ENCODE measurements around the gene ARHGAP29.

ARHGAP29 gene

DNA sequence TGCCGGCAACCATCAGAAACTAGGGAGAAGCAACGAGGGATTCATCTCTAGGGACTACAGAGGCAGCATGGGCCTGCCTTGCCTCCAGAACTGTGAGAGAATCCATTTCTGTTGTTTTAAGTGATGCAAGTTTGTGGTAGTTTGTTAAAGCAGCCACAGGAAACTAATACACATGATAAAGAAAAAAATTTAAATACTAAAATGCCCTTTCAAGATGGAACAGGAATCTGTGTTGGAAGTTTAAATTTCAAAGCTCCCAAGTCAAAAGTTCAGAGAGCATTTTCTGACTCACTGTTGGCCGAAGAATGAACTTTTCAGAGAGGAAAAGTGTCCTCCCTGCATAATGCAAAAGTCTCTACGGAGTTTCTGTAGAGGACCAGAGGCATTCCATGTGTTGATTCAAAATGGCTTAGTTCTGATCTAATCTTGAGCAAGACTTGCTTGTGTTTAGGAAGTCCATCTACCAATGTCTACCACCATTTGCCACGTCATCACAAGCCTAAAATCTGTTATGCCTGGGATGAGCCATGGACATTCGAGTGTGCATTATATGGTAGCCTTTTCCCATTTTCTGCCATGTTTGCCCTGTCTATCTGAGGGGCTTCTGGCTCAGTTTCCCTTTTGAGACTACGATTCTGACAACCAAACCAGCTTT lies 22.4 kb upstream of the ARHGAP29 start:
- DNase-seq = no peak

DNA sequence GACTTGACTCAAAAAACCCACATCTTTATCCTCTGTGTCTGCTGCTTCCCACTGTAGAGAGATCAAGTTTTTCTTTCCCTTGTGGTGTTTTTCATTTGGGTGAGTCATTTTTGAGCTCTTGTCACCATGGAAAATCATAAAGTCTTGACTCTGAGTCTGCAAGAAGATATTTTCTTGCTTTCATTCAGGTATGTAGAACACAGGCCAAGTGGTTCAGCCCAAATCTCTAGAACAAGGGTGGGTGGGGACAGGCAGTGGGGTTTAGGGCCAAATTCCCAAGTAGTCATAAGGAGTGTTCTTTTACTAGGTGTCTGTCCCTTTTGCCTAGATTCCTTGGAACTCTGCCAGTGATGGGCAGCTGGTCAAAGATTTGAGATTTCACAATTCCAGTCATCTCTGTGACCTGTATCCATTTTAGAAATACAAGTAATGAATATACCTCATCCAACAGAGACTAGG lies 21.5 kb upstream of the ARHGAP29 start:
- DNase-seq = no peak

DNA sequence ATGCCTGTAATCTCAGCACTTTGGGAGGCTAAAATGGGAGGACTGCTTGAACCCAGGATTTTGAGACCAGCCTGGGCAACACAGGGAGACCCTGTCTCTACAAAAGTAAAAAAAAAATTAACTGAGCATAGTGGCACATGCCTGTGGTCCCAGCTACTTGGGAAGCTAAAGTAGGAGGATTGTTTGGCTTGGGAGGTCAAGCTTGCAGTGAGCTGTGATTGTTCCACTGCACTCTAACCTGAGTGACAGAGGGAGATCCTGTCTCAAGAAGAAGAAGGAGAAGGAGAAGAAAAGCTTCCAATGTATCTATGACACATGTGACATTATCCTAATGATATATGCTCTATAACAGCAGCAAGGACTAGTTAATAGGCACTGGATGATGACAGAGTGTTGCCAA lies 20.1 kb upstream of the ARHGAP29 start:
- no peak for DNase-seq

DNA sequence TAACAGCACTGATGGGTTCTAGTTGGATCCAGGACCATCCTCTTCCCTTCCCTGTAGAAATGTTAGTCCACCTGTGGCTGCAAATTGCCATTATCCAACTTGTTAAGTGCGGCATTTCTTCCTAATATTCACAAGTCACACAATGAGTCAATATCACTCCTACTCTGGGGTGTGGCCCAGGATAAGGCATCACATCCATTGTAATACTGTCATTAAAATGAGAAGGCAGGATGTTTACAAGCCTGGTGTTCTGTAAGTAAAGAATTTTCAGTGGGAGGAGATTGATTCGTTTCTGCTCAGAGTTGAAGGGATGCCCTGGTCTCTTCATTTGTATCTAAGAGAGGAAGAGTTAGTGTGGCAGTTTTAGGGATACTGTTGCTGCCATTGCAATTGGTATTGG lies 18.1 kb upstream of the ARHGAP29 start:
- no peak for DNase-seq

DNA sequence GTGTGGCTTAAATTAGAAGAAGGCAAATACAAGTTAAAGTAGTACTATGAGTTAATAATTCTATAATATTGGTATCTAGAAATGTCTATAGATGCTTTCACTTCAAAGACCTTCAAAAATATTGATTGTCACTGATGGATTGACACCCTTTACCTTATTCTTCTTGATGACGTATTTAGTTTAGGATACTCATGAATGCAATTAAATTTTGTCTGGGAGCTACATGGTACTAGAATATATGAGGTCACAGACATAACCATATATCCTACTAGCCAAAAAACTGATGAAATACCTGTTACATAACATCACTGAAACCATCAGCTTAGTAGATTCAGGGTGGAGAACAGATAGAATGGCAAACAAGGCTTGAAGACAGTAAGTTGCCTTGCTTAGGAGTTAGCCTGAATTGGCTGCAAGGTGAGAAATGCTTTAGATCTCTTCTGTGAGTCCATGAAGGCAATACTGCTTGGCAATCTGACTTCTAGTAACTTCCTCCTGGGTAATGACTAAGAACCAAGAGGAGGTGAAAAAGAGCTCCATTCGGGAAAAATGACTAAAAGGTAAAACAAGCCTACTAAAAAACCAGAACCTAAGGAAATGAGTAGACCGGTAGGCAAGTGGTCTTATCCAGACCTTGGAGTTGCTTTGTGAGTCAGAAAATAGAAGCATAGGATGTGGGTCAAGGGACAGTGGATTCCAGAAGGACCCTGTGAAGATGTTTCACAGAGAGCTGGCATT lies 16.9 kb upstream of the ARHGAP29 start:
- DNase-seq = no peak

DNA sequence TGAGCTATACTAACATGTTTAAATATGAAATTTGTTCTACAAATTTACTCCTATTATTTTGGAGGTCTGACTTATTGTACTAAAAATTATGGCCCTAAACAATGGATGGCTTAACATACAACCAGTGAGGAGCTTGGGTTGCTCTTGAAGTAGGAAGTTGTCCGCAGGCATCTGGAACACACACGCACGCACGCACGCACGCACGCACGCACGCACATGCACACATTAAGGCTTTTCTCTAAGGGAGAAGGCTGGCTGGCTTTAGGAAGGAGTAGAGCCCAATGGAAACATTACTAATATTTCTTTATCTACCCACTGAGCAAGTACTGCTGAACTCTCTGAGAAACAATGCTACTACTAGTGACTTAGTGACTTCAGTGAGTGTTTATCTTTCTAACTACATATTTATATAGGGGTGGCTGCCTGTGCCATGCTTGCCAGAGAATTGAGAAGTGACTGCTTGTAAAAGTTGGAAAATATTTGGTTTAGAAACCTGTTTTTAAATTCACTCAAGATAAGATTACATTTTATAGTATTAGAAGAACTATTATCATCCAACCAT lies 16.2 kb upstream of the ARHGAP29 start:
- DNase-seq = no peak

DNA sequence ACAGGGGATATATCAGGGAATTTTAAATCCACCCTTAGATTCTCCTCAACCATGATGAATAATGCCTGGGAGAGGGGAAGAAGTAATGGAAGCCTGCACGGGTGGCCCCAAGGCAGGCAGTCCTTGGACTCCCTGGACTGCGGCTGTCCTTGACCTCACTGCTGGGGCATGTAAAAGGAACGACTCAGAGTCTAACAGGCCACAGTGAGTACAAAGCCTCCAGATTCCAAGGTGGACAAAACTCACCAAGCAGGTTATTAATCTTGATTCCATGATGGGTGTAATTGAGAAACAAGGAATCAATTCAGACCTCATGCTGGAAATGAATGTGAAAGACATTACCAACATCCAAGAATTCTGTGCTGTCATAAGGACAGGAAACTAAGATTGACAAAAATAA lies 13.0 kb upstream of the ARHGAP29 start:
- no peak for DNase-seq

DNA sequence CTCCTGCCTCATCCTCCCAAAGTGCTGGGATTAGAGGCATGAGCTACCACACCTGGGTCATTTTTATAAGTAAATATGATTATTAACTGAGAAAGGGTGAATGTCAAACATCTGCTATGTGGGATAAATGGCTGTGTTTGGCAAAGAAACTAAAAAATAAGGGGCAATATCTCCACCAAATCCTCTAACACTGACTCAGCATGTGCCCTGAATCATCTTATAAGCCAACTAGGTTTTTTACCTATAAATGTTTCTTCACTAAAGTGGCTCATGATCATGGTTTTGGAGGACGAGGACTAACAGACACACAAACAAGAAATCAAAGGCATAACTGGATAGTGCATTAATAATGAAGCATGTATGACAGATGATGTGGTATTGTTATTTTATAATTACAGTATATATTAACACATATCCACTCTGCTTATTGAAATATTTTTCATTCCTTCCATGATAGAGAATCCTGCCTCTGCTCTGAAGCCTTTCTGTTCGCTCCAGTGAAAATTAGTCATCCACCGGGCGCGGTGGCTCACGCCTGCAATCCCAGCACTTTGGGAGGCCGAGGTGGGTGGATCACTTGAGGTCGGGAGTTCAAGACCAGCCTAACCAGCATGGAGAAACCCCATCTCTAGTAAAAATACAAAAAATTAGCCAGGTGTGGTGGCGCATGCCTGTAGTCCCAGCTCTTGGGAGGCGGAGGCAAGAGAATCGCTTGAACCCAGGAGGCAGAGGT lies 11.7 kb upstream of the ARHGAP29 start:
- DNase-seq = no peak

DNA sequence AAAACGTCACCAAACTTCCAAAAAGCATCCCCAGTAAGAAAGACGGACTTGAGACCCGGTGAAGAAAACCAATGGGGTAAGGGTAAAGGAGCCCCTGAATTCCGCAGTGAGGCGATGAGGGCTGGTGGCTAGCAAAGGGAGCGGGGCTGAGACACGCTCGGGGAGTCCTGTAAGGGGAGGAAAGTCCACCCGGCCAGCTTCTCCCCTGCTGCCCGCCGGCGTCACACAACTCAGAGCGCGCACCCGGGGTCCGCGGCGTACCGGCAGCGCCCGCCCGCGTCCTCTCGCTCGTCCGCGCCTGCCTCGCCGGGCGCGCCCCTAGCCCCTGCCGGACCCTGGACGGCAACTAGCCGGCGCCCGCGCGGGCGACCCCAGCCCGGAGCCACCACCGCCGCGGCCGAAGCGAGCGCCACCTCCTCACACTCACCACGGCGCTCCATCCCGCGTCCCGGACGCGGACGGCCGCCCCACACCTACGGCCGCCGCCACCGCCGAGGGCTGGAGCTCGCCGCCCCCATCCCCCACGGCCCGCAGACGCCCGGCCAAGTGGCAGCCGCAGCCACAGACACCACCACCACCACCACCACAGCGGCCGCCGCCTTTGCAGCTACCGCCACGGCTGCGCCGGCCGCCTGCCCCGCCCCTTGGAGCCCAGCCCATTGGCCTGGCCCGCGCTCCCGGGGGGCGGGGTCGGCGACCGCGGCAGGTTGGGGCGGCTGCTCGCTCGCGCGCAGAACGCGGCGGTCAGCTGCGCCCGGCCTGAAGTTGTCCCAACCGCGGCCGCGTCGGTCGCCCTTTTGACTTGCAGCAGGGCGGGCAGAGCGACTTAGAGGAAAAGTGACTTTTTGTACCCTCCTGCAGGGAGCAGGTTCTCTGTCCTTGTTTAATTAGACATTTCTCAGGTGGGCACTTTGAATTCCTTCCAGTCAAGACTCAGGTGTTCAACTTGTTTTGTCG lies 10.0 kb upstream of the ARHGAP29 start:
- peak; percentile 68 for DNase-seq

DNA sequence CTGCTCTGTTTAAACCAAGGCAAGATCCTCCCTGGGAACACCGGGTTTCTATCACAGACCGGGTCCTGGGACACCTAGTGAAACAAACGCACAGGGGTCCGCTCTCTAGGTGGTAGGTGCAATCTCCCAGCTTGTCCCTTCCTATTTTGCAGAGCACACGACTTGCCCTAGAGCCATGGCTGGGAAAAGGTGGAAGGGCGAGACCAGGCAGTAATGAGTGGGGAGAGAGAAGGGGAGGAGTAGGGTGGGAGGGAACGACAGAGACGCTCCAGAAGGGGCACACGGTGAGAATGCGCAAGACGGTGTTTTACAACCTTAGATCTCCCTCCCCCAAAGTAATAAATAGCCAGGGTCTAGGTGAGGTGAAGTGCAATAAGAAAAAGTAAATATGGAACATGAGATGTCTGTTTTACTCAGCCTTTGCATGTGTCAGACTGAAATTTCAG lies 9.3 kb upstream of the ARHGAP29 start:
- DNase-seq = no peak

DNA sequence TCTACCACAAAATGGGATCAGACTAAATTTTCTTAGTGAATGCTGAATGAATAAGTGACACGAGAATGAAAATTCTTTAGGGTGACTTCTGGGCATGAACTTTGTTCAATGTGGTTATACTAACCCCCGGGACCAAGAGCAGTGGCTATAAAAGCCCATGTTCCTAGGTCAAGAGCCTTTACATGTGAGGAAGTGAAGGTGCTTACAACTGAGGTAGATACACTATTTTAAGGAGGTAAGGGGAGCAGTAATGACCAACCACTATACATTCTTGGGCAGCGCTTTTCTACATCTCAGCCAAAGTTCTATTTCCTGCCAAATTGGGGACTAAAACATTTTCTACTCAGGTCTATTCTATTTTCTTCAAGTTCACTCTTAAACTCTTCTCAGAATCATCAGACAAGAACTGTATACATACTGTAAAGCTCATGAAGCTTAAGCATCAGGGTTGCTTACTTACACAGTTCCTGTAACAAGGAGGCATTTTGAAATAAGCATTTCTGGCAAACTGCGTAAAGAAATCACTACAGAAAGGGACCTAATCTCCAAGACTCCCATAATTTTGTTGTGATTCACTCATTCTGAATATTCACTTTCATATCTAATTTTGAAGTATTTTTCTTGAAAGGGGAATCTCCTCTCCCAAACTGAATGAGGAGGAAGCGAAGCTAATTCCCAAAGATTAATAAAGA lies 8.5 kb upstream of the ARHGAP29 start:
- no peak for DNase-seq

DNA sequence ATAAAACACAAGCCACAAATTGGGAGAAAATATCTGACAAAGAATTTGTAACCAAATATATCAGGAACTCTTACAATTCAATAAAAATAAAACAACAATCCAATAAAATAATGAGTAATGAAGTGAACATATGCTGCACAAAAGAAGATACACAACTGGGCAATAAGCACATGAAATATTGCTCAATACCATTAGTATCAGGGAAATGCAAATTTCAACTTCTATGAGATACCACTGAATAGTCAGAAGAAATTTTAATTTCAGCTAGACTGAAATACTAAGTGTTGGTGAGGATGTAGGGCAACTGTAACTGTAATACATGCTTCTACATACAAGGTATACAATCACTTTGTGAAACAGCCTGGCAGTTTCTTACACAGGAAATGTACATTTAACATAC lies 7.4 kb upstream of the ARHGAP29 start:
- DNase-seq = no peak

DNA sequence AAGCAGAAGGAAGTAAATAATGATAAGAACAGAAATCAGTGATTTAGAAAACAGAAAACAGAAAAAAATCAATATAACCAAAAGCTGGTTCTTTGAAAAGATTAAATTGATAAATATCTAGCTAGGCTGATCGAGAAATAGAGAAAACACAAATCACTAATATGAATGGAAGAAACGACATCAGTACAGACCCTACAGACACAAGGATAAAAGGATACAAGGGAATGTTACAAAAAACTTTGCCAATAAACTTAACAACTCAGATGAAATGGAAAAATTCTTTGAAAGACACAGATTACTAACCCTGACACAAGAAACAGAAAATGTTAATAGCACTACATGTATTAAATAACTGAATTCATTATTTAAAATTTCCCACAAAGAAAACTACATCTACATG lies 6.3 kb upstream of the ARHGAP29 start:
- no peak for DNase-seq

DNA sequence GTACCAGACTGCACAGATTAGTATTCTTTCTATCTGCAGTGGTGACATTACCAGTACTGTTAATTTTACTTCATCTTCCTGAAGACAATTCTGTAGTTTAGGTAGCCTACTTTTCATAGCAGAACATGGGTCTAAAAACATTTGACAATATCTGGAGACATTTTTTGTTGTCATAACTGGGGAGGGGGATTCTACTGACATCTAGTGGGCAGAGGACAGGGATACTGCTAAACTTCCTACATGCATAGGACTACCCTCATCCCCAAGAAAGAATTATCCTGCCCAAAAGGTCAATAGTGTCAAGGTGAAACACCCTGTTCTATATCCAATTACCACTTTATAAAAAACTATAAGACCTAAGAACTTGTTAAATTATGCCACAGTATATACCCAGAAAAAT lies 3.4 kb upstream of the ARHGAP29 start:
- peak; percentile 52 for DNase-seq

DNA sequence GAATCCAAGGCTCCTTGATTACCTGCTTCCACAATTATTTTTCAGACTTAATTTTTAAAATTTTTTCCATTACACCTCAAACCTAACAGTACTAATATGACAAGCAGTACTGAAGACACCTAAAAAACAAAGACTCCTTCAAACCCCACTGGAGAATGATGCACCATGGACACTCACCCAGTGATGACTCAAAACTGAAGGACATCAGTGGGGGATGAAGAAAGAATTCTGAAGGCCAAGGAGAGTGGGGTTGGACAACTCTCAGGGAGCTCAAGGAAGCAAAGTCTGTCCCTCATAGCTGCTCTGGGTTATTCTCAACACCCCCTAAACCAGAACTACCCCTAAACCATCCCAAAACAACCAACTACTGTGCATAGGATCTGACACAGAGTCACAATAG lies 2.4 kb upstream of the ARHGAP29 start:
- DNase-seq = no peak

DNA sequence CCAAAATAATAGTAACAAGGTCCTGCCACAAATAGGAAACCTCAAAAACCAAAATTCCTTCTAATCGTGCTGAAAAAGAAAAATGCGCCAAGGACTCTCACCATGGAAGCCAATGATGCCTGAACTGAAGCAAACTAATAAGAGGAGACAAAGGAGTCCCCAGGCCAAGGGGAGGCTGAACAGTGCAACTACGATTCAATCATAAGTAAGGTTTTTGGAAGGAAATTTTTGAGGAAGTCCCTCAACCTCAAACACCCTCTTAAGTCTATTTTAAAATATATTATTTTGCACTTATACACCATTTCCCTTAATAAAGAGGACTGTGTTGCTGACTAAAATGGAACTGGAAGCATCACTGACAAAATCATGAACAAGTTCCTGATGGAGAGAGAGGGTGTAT lies 1.7 kb upstream of the ARHGAP29 start:
- peak; percentile 15 for DNase-seq

DNA sequence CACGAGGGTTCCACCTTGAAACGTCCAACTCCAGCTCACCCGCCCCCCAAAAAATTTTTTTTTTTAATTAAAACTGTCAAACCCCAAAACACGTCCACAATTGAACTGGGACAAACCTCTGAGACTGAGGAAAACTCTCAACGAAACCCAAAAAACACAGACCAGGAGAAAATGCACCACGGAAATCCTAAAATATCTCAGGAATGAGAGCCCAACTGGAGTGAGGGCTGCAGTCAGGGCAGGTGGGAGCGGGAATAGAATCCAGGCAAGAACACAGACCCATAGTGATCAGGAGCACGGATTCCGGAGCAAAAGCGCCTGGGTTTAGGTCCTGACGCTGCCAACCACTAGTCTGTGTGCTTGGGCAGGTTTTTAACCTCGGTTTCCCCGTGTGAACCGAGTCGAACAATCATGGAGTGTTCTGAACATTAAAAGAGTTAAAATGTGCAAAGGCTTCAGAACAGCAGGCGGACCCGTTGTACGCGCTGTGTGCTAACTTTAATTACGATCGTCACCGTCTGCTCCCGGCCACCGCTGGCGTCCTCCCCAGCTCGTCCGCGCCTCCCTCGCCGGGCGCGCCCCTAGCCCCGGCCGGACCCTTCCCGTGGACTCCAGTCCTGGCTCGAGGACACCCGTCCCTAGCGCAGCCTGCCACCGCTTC lies 624 bp downstream of the ARHGAP29 start:
- DNase-seq = peak; percentile 15

DNA sequence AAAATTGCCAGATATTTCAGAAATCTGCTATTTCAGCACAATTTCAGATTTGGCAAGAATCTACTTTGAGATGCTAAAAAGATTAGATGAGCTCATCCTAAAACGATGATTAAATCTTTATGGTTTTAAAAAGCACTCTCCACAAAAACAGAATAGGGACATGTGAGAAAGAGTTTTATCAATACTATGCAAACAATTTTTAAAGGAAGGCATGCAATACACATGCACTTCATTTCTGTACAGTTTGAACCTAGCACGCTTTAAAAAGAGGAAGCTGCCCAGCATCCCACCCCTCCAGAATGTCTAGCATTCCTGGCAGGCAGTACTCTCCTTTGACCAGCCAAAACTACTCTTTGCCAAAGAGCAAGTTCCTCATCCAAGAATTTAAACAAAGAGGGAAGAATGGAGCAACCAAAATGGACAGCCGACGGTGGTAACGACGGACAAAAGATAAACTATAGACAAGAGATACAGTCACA lies 1.3 kb downstream of the ARHGAP29 start:
- peak; percentile 30 for DNase-seq

DNA sequence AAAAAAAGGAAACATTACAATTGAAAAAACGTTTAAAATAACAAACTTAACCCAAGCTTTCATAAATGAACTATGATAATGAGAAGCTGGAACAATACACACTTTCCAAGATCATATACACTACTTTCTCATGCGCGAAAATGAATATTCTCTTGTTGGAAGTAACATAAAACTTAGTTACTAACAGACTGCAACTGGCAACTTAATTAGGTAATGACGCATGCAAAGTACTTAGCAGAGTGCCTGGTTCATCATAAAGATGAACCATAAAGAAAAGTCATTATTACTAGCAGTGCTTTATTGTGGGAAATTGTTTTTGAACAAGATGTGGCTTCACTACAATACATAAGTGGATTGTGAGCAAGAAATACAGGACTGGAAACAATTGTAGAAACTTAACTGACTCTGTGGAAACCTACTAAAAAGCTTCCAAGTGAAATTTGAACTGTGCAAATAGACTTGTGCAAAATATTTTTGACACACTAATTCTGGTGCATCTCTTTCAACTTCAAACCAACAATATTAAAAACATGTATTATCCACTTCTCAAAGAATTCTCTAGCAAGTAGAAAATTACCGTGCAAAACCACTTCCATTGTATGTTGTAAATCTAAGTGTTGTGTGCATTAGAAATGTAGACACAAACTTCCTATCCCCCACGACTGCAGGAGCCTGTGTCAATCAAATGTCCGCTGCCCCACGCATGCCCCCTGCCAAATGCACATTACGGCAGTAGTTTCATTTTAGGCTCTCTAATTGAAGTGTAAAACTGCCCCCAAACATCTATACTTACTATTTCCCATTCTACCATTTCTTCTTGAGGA lies 2.0 kb downstream of the ARHGAP29 start:
- DNase-seq = no peak

DNA sequence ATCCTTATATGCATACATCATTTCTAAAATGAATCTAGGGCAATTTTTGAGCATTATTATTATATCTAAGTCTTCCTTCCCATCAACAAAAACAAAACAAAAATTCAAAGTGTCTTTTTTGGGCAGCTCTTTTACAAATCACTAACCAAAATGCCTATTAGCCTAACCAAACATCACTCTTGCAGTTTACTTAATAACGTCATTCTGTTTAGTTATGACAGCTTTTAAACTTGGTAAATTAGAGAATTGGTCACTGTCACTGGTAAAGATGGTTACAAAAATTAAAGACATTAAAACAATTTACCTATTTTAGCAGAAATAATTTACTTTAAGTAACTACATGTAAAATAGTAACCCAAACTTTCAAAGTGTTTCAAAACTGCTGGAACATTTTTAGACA lies 2.8 kb downstream of the ARHGAP29 start:
- DNase-seq = no peak
